Urothelium cell line (cell line): Measurements from ENCODE around the gene LRTM1.

ENCODE experiments used
- DNase-seq: peaks from one replicate; pipeline ENCODE4 v3.0.0; 2011; ENCODE audit warnings: low spot score, mixed read lengths
- FAIRE-seq: peaks from 2 replicates; lab custom pipeline; 2011; peaks lifted over from hg19 to GRCh38; lab: Jason Lieb, UNC

The LRTM1 gene

DNA sequence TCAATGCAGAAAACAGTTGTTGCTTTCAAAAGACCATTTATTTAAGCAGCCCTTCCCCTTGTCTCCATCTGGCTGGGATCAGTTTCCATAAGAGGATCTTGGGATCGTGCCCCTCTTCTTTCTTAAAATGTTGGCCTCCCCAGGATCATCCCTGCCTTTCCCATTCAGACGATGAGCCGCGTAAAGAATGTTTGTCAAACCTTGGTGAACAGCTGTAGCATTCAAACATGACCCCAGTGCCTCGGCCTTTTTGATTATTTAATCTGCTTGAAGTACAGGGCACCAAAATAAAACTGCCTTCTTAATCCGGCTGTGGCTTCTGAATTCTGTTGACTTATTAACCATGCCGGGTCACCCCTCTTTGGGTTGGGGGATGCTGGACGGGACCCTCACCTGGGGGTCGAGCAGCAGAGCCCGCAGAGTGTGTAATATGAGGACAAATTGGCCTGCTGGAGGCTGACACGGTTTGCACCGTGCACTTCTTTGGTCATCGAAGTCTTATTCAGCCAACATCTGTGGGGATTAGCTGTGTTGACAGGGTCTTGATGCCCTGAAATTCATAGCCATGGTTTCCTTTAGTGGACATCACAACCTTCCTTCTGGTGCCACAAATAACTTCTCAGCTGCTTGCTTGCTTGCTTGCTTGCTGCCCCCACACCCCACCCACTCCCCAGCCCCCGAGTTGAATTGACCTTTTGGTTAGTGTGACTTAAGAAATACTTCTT is at the start of gene LRTM1:
Gene LRTM1 (minus strand): TSS at position 14 of the 725 bp plus-strand sequence. CDS start 148 bp downstream, outside the sequence.
- DNase-seq (no peak), FAIRE-seq (no peak)

DNA sequence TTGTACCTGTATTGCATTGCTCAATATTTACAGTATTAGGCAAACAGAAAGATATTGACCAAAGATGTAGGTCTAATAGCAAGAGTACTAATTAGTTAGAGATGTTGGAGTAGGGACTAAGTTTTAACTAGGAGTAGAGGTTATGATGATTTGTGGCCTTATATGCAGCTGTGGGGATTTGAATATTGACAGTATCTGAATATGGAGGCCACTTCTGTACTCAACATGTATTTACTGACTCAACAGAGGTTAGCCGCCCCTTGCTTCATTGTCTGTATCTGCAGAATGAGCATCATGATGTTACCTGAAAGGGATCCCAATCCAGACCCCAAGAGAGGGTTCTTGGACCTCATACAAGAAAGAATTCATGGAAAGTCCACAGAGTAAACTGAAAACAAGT is 49.6 kb upstream of the LRTM1 start:
- no peak for FAIRE-seq
- no peak for DNase-seq

DNA sequence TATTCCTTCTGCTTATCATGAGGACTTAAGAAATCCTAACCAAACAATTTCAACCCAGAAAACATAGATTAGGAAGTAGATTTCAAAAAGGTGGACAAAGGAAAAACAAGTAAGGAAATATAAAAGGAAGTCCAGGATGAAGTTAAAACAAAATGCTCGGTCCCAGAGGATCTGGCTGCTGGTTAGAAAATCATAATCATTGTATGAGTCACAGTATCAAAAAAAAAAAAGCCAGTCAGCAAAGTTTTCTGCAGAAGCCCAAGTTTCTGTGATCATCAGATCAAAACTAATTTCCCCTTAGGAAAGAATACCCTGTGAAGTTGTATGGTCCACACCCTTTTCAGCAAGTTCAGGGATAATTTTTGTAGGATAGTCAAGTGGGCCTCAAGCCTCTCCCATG is 43.0 kb upstream of the LRTM1 start:
- DNase-seq, result no peak
- FAIRE-seq, result no peak

DNA sequence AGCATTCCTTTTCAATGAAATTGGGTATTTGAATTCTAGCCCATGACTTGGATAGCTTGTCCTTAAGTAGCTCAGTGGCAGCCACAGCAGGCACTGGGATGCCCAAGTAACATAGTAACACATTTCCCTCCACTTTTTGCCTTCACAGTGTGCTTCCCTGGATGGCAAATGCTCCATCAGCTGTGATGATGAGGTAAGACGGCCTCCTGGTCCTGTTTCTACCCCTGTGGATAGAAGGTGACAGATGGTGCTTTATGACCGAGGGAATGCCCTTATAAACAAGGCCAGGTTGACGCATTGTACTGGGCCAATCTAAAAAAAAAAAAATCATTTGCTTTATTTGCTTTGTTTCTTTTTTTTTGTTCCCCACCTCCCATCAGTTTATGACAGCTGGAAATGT is 41.8 kb upstream of the LRTM1 start:
- no peak for FAIRE-seq
- DNase-seq, result no peak

DNA sequence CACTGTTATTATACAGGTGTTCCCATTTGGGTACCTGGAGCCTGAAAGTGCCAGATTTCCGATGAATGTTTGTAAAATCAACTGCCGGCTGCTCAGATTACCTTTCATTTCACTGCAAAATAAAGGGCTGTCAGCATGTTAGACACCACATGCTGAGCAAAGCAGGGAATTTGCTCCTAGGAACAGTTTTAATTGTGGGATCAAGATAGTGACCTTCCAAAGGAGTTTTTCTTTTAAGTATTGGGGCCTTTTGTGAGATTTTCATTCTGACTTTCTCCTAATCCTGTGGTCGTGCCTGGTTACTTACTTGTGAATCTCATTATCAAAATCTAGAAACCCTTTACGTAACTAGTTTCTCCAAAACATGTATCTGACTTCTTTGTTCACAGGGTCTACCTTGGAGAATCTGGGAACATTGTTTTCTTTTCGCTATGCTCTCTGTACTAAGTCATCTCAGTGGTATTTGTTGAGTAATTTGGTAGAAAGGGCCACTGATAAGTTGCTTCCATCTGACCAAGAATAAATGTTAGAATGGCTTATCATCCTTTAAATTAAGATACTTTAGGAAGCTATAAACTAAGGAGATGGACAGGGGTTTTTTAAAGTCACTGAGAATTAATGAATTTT is 40.8 kb upstream of the LRTM1 start:
- no peak for FAIRE-seq
- no peak for DNase-seq

DNA sequence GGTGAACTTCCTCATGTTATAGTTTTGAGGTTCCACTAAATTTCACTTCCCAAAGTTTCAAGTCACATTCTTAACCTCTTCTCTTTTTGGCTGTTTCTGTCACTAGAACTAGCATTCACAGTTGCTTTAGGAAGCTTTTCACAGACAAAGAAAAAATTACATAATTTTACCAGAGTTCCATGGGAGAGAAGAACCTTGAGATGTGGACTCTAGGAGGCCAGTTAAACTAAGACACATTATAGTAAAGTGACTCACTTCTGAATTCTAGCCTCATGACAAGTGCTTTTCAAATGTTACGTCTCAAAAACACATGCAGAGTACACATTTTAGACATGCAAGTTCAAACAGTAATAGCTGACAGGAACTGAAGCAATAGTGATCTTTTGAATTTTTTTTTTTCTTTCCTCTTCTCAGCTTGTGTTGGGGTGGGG is 39.9 kb upstream of the LRTM1 start:
- no peak for FAIRE-seq

DNA sequence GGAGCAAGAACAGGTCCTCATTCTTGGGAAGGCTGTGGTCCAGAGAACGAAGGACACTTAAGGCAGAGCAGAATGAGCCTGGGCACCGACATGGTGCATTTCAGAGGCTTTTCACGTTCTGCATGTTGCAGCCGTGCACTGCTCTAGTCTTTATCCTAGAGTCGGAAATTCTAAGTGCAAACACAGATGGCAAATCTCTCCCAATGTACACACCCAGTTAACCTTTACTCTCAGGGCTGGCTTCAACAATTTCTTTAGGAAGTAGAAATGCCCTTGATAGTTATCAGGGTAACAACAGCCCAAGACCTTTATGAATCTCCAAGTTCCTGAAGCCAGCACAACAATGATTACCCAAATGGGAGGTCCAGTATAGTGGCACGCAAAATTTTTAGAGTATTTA is 39.1 kb upstream of the LRTM1 start:
- DNase-seq (no peak), FAIRE-seq (no peak)

More for the DNA sequence above, 39.9 kb upstream of the LRTM1 start:
- DNase-seq, result no peak

DNA sequence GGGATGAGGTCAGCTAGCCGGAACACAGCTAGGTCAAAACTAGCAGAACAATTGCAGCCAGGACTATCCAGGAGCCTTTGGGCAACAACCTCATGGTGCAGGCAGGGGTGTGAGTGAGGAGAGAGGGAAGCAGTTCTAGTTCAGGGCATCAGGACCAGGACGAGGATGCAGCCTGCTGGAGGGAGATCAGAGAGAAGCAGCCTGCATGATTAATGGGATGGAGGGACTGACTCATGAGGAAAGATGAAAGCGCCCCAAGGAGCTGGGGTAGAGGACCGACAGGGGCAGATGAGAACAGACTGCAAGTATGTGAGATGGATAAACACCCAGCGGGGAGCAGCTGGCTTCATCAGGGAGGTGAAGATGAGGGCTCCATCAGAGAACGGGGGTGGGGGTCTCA is 37.9 kb upstream of the LRTM1 start:
- no peak for DNase-seq

DNA sequence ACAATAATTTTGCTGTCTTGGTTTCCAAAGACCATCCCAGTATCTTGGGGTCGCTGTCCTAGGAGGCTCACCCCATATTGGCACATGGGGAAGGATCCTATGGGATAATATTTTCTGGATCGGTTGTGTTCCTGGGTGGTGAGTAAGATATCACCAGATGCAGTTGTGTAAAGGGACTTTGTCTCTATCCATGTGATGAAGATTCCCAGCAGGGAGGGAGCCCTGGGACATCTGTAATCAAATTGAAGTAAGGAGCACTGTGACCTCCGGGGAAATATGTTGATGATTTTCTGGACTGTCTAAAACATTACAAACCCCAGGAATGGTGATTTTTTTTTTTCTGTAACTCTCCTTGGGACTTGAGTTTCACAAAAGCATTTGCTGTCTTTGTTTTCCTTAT is 36.2 kb upstream of the LRTM1 start:
- FAIRE-seq, result no peak
- no peak for DNase-seq

More for the DNA sequence above, 37.9 kb upstream of the LRTM1 start:
- no peak for FAIRE-seq

DNA sequence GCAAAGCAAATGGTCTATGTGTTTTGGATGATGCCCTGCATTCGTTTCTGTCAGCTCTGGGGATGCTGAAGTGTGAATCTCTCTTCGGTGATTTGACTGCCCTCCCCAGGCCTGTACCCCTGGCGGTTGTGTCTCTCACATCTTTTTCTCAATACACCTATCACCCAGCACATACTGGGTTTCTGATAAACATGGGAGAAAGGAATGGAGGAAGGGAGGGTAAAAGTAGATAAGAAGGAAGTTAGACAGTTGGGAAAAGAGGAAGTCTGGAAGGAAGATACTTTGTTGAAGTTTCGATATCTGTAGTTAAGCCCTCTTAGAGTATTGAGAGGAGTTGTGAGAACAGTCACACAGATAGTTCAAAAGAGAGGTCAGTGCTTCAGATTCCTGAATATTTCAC is 35.8 kb upstream of the LRTM1 start:
- DNase-seq, result no peak
- no peak for FAIRE-seq

DNA sequence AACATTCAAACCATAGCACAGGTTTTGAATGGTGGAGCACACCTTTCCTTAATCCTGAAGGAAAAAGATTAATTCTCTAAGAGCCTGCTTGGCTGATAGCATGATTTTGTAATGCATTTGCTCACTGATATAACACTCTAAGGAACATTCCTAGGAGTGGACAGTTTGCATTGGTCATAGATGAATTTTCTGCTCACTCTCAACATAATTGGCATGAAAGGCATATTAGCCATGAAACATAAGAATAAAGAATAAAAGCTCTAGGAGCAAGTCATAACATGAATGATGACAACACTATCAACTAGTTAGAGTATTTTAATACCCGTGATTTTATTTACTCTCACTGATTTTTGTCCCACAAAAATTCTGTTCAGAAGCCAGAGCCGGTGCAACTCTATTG is 34.3 kb upstream of the LRTM1 start:
- FAIRE-seq (no peak), DNase-seq (no peak)

DNA sequence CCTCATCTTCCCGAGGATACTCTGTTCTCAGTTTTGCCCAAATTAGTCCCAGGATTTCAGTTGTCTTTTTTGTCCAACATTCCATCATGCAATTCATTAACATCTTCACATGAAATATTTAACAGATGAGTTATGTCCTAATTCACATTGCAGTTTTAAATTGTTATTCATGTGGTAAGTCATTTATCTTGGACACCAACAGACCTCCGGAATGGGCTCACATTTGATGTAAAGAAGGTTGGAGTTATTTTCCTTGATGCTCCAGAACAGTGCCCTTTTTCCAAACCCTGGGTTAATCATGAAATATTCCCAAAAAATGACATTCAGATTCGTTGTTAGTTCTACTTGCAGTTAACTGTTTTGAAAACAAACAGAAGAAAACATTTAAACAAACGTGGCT is 32.8 kb upstream of the LRTM1 start:
- DNase-seq (no peak), FAIRE-seq (no peak)

DNA sequence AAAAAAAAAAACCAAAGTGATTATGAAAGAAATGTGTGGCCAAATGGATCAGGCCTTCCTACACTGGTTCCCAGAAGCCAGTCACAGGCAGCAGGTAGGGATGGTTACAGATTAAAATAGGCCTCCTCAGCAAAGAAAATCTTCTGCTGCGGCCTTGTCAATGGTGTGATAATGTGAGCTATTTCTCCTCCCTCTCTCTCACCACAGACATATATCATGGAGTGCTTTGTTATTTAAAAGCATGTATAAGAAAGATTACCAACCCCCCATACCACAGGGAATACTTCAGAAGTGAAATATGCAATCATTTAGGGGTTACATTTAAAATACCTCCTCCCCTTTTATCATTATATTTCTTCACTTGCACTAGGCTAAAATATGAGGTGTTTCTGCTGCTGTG is 32.2 kb upstream of the LRTM1 start:
- DNase-seq (no peak), FAIRE-seq (no peak)

DNA sequence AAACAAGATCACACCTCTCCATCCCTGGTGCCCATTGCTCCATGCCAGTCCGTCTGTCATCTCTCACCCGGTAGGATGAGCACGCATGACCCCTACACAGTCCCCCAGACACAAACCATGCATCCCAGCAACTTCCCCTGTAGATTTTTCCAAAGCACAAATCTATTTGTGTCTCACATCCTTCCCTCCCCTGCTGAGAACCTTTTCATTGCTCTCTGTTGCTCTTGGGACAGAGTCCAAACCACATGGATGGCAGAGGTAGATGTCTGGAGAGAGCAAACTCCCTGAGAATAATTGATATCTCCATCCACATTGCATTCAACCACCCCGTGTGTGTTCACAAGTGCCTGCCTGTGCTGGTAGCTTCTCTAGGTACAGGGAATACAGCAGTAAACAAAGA is 29.9 kb upstream of the LRTM1 start:
- DNase-seq (no peak), FAIRE-seq (no peak)

DNA sequence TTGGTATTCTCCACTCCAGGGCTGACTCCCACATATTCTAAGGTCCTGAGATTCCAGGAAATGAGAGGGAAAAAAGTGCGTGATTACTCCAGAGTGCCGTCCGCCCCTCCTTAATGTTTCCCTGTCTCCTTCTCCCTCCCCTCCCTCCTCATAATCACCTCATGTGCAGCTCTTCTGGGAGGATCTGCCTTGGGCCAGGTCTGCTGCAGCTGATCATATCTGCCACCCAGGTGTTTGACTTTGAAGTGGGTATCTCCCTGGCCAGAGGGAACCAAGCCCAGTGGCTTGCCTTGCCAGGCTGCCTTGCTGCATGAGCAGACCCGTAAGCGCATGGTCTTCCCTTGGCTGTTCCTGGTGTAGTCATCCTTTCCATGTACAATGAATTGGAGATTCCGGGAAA is 28.1 kb upstream of the LRTM1 start:
- FAIRE-seq (no peak), DNase-seq (no peak)

DNA sequence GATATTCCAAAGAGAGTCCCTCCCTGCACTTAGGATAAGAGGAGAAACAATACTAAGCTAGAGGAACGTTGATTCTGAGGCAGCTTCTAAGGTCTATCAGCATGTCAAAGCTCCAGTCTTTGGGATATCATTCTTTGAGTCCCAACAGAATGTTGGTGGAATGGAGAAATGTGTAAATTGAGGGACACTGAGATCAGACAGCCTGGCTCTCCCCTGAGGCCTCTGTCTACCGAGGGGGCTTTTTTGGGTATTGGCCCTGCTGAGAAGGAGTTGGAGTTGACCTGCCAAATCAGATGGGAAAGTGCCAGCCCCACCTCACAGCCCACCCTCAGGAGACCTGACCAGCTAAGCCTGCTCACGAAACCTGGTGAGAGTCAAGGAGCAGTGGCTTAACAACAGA is 27.6 kb upstream of the LRTM1 start:
- FAIRE-seq, result no peak
- no peak for DNase-seq

DNA sequence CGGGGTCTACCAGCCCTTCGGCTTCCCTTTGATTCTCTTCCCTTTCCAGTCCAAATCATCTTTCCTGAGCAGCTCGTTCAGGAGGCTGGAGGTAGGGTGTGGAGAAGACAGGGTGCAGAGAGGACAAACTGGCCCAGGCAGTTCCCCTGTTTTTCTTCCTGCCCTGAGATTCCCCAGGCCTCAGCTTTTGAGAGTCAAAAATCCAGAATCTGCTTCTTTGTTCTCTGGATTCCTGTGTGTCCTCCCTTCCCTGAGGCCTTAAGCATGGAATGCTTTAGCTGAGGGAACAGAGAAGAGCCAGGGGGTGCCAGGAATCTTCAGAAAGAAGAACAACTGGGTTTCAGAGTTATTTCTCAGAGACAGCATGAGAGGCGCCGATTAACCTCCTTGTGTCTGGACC is 26.7 kb upstream of the LRTM1 start:
- FAIRE-seq, result no peak
- DNase-seq, result no peak

DNA sequence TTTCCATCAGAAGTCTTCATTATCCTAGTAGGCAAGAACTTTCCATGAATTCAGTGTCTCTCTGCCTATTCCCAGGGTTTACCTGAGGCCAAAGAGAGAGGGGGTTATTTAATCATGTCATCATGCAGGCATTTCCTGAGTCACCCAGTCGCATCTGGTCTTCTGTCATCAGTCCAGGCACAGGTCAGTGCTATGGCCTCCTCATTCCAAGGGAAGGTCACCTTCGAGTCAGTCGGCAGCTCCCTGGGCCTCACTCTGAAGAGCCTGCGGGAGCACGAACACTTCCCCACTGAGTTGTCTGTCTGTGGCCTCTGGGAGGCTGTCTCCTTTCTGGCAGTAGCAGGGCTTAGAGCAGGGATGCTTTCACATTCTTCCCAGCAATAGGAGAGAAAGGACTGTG is 26.2 kb upstream of the LRTM1 start:
- DNase-seq, result peak; percentile 72
- FAIRE-seq, result no peak

DNA sequence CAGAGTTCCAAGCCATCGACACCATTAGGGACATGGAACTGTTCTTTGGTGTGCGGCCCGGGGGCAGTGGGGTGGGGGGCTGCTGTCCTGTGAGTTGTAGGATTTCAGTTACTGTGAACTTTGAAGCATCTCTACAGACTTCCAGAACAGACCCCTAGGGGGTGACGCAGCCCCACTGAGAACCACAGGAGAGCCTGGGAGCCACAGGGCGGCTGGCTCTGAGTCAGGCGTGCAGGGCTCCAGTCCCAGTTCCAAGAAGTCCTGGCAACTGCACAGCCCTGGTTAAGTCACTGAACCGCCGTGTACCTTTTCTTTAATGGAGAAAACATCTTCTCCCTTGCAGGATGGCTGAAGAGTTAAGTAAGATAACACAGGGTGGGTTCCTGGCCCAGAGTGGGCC is 23.5 kb upstream of the LRTM1 start:
- DNase-seq (peak; percentile 81), FAIRE-seq (no peak)

DNA sequence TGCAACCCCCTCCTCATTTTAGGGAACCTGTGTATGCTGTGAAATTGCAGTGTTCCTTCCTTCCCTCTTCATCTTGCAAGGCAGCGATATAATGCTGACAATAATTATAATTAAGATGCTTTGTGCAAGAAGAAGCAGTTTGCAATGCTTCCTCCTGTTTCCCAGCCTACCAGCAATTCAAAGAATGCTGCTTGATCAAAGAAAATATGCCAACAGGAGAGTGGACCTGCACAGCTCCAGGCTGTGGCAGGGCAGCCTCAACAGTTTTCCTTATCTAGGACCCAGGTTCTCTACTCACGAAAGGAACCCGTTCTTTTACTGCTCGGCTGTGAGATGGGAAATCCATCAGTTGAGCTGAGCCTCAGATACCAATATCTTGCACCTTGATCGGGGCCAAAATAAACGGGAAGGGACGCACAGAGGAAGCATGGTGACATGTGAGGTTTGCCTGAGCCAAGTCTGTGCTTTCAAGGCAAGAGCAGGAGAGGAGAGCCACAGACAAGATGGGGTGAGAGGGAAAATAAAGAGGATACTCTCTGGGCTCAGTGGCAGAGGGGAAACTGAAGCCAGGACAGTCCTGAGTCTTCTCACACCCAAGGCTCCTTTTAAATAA is 22.6 kb upstream of the LRTM1 start:
- no peak for FAIRE-seq

DNA sequence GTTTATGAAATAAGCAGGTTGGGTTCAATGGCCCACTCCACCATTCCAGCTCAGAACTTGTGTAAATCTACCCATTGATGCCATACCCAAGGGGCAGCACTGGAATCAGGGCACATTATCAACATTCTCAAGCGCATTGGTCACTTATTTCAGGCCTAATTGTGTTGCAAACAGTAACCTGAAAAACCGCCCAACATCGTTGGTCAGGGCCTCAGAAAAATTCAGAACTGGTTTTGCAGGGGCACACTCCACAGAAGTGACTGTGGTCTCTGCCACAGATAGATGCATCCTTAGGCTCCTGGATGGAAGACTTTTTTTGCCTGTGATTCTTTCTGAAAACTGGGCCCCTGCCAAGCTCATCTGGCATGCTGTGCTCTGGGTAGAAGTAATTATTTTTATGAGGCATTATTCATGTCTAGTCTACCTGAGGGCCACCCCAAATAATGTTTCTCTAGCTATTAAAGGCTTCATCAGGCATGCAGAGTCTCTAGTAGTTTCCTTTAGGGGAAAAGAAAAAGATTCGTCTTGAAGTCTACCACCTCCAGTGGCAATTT is 21.7 kb upstream of the LRTM1 start:
- FAIRE-seq, result no peak
- no peak for DNase-seq

More for the DNA sequence above, 22.6 kb upstream of the LRTM1 start:
- no peak for DNase-seq
